Measurements from ENCODE around the gene TROAP. TPM values are rescaled to one million over a fixed set of nuclear protein-coding genes. Genes with fewer than 3 reads are reported as not detected.
"Not testable (repeated sequence)": the region's sequence is repeated elsewhere in the genome, so short reads cannot be mapped to it uniquely, and the experiment has no call there.

The TROAP gene, protein sequence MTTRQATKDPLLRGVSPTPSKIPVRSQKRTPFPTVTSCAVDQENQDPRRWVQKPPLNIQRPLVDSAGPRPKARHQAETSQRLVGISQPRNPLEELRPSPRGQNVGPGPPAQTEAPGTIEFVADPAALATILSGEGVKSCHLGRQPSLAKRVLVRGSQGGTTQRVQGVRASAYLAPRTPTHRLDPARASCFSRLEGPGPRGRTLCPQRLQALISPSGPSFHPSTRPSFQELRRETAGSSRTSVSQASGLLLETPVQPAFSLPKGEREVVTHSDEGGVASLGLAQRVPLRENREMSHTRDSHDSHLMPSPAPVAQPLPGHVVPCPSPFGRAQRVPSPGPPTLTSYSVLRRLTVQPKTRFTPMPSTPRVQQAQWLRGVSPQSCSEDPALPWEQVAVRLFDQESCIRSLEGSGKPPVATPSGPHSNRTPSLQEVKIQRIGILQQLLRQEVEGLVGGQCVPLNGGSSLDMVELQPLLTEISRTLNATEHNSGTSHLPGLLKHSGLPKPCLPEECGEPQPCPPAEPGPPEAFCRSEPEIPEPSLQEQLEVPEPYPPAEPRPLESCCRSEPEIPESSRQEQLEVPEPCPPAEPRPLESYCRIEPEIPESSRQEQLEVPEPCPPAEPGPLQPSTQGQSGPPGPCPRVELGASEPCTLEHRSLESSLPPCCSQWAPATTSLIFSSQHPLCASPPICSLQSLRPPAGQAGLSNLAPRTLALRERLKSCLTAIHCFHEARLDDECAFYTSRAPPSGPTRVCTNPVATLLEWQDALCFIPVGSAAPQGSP
- 58.3 and 59.3 TPM in 2 replicates for total RNA-seq

- peak; percentile 98 for DNase-seq (ENCODE audit: low spot score)
- intact Hi-C loops (cut with micrococcal nuclease): loop anchor here (2.0 kb wide), 3 partner anchors 46 to 192 kb away; partner anchors contain the start of genes TUBA1B and TUBA1C
- H3K4me3 Mint-ChIP-seq (ENCODE audit: low read depth): peak within 1 kb of the TSS; percentile 99
- peak within 1 kb of the TSS; percentile 82 for H3K27ac Mint-ChIP-seq
- no peaks in the 10 kb centered on the region for H3K9me3 Mint-ChIP-seq
- peaks cover 3% of the 10 kb centered on the region for H3K27me3 Mint-ChIP-seq (ENCODE audit: low read depth)
- H3K4me1 Mint-ChIP-seq (ENCODE audit: low read depth): peaks cover 13% of the 10 kb centered on the region
- H3K36me3 Mint-ChIP-seq (ENCODE audit: low read depth): peaks cover 24% of the 10 kb centered on the region
Observed at GRCh38 chr12:49322708-49323523, at the start of gene TROAP. Gene TROAP (plus strand): TSS chr12:49323255. CDS start chr12:49323609, 354 bp downstream.

- intact Hi-C loops (cut with micrococcal nuclease): no loop called here
- H3K27ac Mint-ChIP-seq: no peak overlapping the region
- H3K9me3 Mint-ChIP-seq: no peaks in the 10 kb centered on the region
- H3K4me1 Mint-ChIP-seq (ENCODE audit: low read depth): peaks cover 12% of the 10 kb centered on the region
- no peak overlapping the region for H3K4me3 Mint-ChIP-seq (ENCODE audit: low read depth)
- peaks cover 51% of the 10 kb centered on the region for H3K36me3 Mint-ChIP-seq (ENCODE audit: low read depth)
- DNase-seq (ENCODE audit: low spot score): no peak
- no peaks in the 10 kb centered on the region for H3K27me3 Mint-ChIP-seq (ENCODE audit: low read depth)
Observed at GRCh38 chr12:49273726-49274395, 49.2 kb upstream of the TROAP start.

DNA sequence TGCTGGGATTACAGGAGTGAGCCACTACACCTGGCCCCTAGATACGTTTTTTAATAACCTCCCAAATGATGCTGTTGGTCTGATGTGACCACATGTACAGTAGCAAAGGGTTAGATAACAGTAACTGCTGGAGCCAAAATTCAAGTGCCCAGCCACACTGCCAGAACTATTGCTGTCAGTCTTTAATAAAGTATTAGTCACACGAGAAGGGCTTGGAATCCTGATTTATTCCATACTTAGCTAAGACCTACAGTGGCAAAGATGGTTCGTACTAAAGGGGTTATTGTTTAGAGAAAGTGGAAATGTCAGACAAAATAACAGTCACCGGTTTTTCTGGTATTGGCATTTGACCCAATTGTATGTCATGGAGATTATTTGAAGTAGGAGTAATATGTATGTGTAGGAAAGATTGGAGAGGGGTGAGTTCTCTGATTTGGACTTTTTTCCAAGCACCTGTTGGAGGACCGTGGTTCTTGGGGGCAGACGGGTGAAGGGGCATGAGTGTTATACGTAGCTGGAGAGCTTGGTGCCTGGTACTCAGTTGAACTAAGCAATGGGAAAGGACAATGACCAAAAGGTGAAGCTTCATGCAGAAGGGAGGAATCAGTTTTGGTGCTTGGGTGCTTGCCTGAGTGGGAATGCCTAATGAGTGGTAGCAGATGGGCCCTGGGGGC lies 48.5 kb upstream of the TROAP start:
- Mint-ChIP-seq H3K4me3 (ENCODE audit: low read depth) (no peak overlapping the region), H3K27ac (no peak overlapping the region), H3K27me3 (ENCODE audit: low read depth) (peaks cover 3% of the 10 kb centered on the region), H3K9me3 (no peaks in the 10 kb centered on the region), H3K4me1 (ENCODE audit: low read depth) (peaks cover 7% of the 10 kb centered on the region), H3K36me3 (ENCODE audit: low read depth) (peaks cover 45% of the 10 kb centered on the region)
- DNase-seq (ENCODE audit: low spot score): no peak
- intact Hi-C loops (cut with micrococcal nuclease): no loop called here

GRCh38 chr12:49276304-49277290 lies 46.5 kb upstream of the TROAP start:
- H3K4me1 Mint-ChIP-seq (ENCODE audit: low read depth): no peaks in the 10 kb centered on the region
- no peaks in the 10 kb centered on the region for H3K9me3 Mint-ChIP-seq
- H3K36me3 Mint-ChIP-seq (ENCODE audit: low read depth): peaks cover 25% of the 10 kb centered on the region
- DNase-seq (ENCODE audit: low spot score): no peak
- no peak overlapping the region for H3K27ac Mint-ChIP-seq
- intact Hi-C loops (cut with micrococcal nuclease): no loop called here
- H3K4me3 Mint-ChIP-seq (ENCODE audit: low read depth): no peak overlapping the region
- peaks cover 6% of the 10 kb centered on the region for H3K27me3 Mint-ChIP-seq (ENCODE audit: low read depth)

- intact Hi-C loops (cut with micrococcal nuclease): no loop called here
- H3K9me3 Mint-ChIP-seq: no peaks in the 10 kb centered on the region
- H3K4me3 Mint-ChIP-seq (ENCODE audit: low read depth): no peak overlapping the region
- no peaks in the 10 kb centered on the region for H3K4me1 Mint-ChIP-seq (ENCODE audit: low read depth)
- no peak for DNase-seq (ENCODE audit: low spot score)
- H3K27me3 Mint-ChIP-seq (ENCODE audit: low read depth): peaks cover 8% of the 10 kb centered on the region
- peaks cover 18% of the 10 kb centered on the region for H3K36me3 Mint-ChIP-seq (ENCODE audit: low read depth)
- H3K27ac Mint-ChIP-seq: no peak overlapping the region
Observed at GRCh38 chr12:49277466-49277865, 45.6 kb upstream of the TROAP start.

DNA sequence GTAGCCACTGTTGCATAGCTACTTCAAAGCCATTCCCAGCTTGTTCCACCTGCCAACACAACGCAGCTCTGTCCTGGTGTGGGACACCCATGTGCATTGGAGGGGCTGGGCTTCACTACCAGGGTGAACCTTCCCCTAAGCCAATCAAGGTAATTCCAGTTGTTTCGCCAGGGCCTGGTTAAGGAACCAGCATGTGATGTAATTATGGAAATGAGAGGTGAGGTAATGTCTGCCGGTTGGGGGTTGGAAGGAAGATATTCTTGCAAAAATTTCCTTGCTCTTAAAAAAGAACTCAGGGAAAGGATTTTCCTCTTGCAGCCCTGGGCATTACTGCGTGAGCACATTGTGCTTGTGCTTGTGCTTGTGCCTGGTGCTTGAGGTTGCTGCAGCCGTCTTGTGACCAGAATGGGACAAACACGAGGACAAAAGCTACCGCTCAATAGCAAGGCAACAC lies 43.3 kb upstream of the TROAP start:
- H3K9me3 Mint-ChIP-seq: no peaks in the 10 kb centered on the region
- no peak for DNase-seq (ENCODE audit: low spot score)
- intact Hi-C loops (cut with micrococcal nuclease): no loop called here
- no peak overlapping the region for H3K4me3 Mint-ChIP-seq (ENCODE audit: low read depth)
- H3K27ac Mint-ChIP-seq: no peak overlapping the region
- H3K27me3 Mint-ChIP-seq (ENCODE audit: low read depth): peaks cover 15% of the 10 kb centered on the region
- H3K36me3 Mint-ChIP-seq (ENCODE audit: low read depth): peaks cover under 1% of the 10 kb centered on the region
- no peaks in the 10 kb centered on the region for H3K4me1 Mint-ChIP-seq (ENCODE audit: low read depth)

DNA sequence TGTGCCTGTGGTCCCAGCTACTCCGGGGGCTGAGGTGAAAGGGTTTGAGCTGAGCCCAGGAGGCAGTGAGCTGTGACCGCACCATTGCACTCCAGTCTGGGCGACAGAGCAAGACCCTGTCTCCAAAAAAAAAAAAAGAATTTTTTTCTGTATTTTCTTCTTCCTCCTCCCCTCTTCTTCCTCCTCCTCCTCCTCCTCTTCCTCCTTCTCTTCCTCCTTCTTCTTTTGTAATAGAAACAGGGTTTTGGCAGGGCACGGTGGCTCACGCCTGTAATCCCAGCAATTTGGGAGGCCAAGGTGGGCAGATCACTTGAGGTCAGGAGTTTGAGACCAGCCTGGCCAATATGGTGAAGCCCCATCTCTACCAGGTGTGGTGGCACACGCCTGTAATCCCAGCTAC lies 42.5 kb upstream of the TROAP start:
- DNase-seq (ENCODE audit: low spot score); H3K36me3 Mint-ChIP-seq (ENCODE audit: low read depth); H3K4me1 Mint-ChIP-seq (ENCODE audit: low read depth); H3K27ac Mint-ChIP-seq; H3K4me3 Mint-ChIP-seq (ENCODE audit: low read depth); intact Hi-C loops (cut with micrococcal nuclease); H3K9me3 Mint-ChIP-seq: not testable (repeated sequence)
- H3K27me3 Mint-ChIP-seq (ENCODE audit: low read depth): peaks cover 17% of the 10 kb centered on the region

DNA sequence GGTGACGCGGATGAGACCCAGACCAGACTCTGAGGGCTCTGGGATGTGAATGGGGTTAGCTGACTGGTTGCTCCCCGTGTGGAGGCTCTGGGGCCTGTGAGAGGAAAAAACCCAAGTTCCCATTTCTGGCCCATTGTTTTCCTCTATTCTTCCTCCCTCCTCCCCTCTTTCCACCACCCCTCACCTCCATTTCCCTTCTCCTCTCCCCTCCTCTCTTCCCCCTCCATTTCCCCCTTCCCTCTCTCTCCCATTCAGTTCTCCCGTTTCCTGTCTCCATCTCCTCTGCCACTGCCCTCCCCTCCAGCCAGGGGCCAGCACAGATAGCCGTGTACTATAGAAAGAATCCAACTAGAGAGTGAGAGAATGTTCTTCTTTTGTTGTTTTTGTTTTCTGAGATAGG lies 40.8 kb upstream of the TROAP start:
- Mint-ChIP-seq H3K27me3 (ENCODE audit: low read depth) (peaks cover 25% of the 10 kb centered on the region), H3K9me3 (no peaks in the 10 kb centered on the region), H3K4me3 (ENCODE audit: low read depth) (no peak overlapping the region), H3K27ac (no peak overlapping the region), H3K4me1 (ENCODE audit: low read depth) (no peaks in the 10 kb centered on the region), H3K36me3 (ENCODE audit: low read depth) (no peaks in the 10 kb centered on the region)
- DNase-seq (ENCODE audit: low spot score): no peak
- intact Hi-C loops (cut with micrococcal nuclease): no loop called here

GRCh38 chr12:49282740-49283375 lies 40.2 kb upstream of the TROAP start:
- H3K36me3 Mint-ChIP-seq (ENCODE audit: low read depth); intact Hi-C loops (cut with micrococcal nuclease); H3K4me1 Mint-ChIP-seq (ENCODE audit: low read depth); H3K9me3 Mint-ChIP-seq; H3K4me3 Mint-ChIP-seq (ENCODE audit: low read depth); DNase-seq (ENCODE audit: low spot score); H3K27ac Mint-ChIP-seq: not testable (repeated sequence)
- H3K27me3 Mint-ChIP-seq (ENCODE audit: low read depth): peaks cover 29% of the 10 kb centered on the region

- intact Hi-C loops (cut with micrococcal nuclease): no loop called here
- Mint-ChIP-seq H3K4me3 (ENCODE audit: low read depth) (no peak overlapping the region), H3K9me3 (no peaks in the 10 kb centered on the region), H3K27me3 (ENCODE audit: low read depth) (peaks cover 36% of the 10 kb centered on the region), H3K4me1 (ENCODE audit: low read depth) (peaks cover 6% of the 10 kb centered on the region), H3K27ac (no peak overlapping the region), H3K36me3 (ENCODE audit: low read depth) (no peaks in the 10 kb centered on the region)
- DNase-seq (ENCODE audit: low spot score): no peak
Observed at GRCh38 chr12:49283541-49284429, 39.3 kb upstream of the TROAP start.

All from activated T-helper 2 cell treated with anti-CD3 and anti-CD28 coated beads, Interferon-gamma antibody, Interleukin-2, Interleukin-4, amounts not matched to agents 10 μg/mL and 5 μg/mL and 100 μg/mL, durations not matched to agents 14 hours and 24 hours and 36 hours (primary cell).